Pancreas (tissue), 10 donors: ENCODE results near the gene SFXN3. TPM values are rescaled to one million over a fixed set of nuclear protein-coding genes. Genes with fewer than 3 reads are reported as not detected.
A peak's percentile ranks its signal among the peaks of the same experiment; 100 is the strongest.

Experiments
- ATAC-seq, 4 donors: fragments of 200-7000 bp; cut with Tn5 transposase; one replicate each; pipeline versions ENCODE4 v1.8.0 to v1.9.1; 2020; ENCODE audit warnings: mild to moderate bottlenecking in 4 of 4, moderate library complexity in 4 of 4
- DNase-seq, 6 donors: peaks; one replicate each; pipeline ENCODE4 v3.0.0-alpha.2; 2020
- FAIRE-seq: peaks from 2 replicates; lab custom pipeline; 2012; peaks lifted over from hg19 to GRCh38; lab: Jason Lieb, UNC
- H3K27ac ChIP-seq, 4 donors: fragments of 200-600 bp; sonication (generic); 1 replicate in 3 of 4; 2 replicates in 1 of 4; pipeline versions ENCODE4 v1.5.0 to v1.8.0; 2020
- H3K27me3 ChIP-seq, 4 donors: fragments of 200-600 bp; one replicate each; pipeline ENCODE4 v1.8.0; 2021
- H3K36me3 ChIP-seq, 3 donors: fragments of 200-600 bp; sonication (generic) in 1 of 3; one replicate each; pipeline versions ENCODE4 v1.5.0 to v1.8.0; 2020 to 2021
- H3K4me1 ChIP-seq, 3 donors: fragments of 200-600 bp; one replicate each; pipeline ENCODE4 v1.8.0; 2021
- H3K4me3 ChIP-seq, 4 donors: fragments of 200-600 bp; sonication (generic) in 2 of 4; one replicate each; pipeline versions ENCODE4 v1.5.0 to v1.8.0; 2020 to 2021
- H3K9me3 ChIP-seq, 4 donors: fragments of 200-600 bp; one replicate each; pipeline ENCODE4 v1.8.0; 2021
- CTCF ChIP-seq, 4 donors: fragments of 200-600 bp; sonication (generic) in 3 of 4; IDR thresholded peaks; one replicate each; pipeline versions ENCODE4 v1.5.0 to v1.8.0; 2021; ENCODE audit warnings: antibody characterized with exemption in 4 of 4
- WGBS, 2 donors: extraction: QIAGEN DNeasy Blood & Tissue Kit; methylation state at CpG; one replicate each; pipeline ENCODE4 v1.1.7; 2013; 5-methylcytosine and 5-hydroxymethylcytosine counted together
- intact Hi-C, 3 donors: fragments of 100-400 bp; cut with DNase I; formaldehyde crosslinking; loops; one replicate each; pipeline versions ENCODE4 v1.11.1 to v1.14.2; 2022
- polyA plus RNA-seq, 2 donors: library from polyadenylated mRNA; stranded (reverse); fragments of 200-250 nt; gene quantifications; one replicate each; pipeline ENCODE4 v1.2.3, GENCODE V29; 2013
- total RNA-seq, 6 donors: library from RNA; stranded (reverse); fragmentation: NEBNext Ultra II Directional in 4 of 6; extraction: Animal tissue kit (Norgen Biotek cat#: 25700) in 4 of 6; gene quantifications; one replicate each; pipeline versions ENCODE4 v1.2.1 to v1.2.4, GENCODE V29; 2021 to 2023
- donor health status: healthy with polysubstance abuse.
- donor health status: DM: no; HTN: no; CAD: no; lungs with moderate emphysema.
- donor health status: DM: no; HTN: no; CAD: no.
- donor health status: control.
- donor health status: control.
- donor health status: Bipolar disorder and iron deficiency.
- donor health status: DM: yes; HTN: yes; CAD: no.
- donor health status: DM: no; HTN: no; CAD: no.
- donor health status: DM: no; HTN: no; CAD: no.
- donor health status: DM: yes; HTN: yes; CAD: no.

The SFXN3 gene
- total and polyA plus RNA-seq, 8 donors = 8.2 to 33.5 (median 16.4) TPM

- Histone ChIP-seq H3K27ac (no peak overlapping the region), H3K36me3 (no peaks in the 10 kb centered on the region), H3K4me3 (no peak overlapping the region), H3K4me1 (peaks cover 2 to 3% (median 2%) of the 10 kb centered on the region in 3 donors), H3K9me3 (no peaks in the 10 kb centered on the region), H3K27me3 (peaks cover 0 to 9% (median 3%) of the 10 kb centered on the region in 4 donors)
- DNase-seq = no peak
- no peak for TF ChIP-seq CTCF (IDR thresholded peaks at IDR 0.05)
- 31 to 41% methylated on average over 16 of the region's 16 CpGs for WGBS, 2 donors
- intact Hi-C loops = no loop called here
- FAIRE-seq = no peak
- ATAC-seq = no peak
Observed at GRCh38 chr10:101047268-101047667, 16.2 kb downstream of the SFXN3 start.

- Histone ChIP-seq H3K27ac (no peak overlapping the region), H3K4me3 (no peak overlapping the region), H3K27me3 (peaks cover 0 to 9% (median 3%) of the 10 kb centered on the region in 4 donors), H3K4me1 (no peaks in the 10 kb centered on the region), H3K36me3 (no peaks in the 10 kb centered on the region), H3K9me3 (no peaks in the 10 kb centered on the region)
- TF ChIP-seq CTCF (IDR thresholded peaks at IDR 0.05) = no peak
- intact Hi-C loops = no loop called here
- DNase-seq = peak in 1 of 6 donors; percentile 78
- peak in 3 of 4 donors; percentile 9 to 19 (median 18) for ATAC-seq
- no peak for FAIRE-seq
- 14% methylated on average over 60 to 62 of the region's 62 CpGs for WGBS, 2 donors
Observed at GRCh38 chr10:101047961-101048892, 17.2 kb downstream of the SFXN3 start.

- H3K4me1 ChIP-seq = no peaks in the 10 kb centered on the region
- peak overlapping the region in 2 of 4 donors; percentile 35 to 44 for H3K4me3 ChIP-seq
- H3K36me3 ChIP-seq = no peaks in the 10 kb centered on the region
- TF ChIP-seq CTCF (IDR thresholded peaks at IDR 0.05) = peak; percentile 68 to 91 (median 81)
- DNase-seq = peak; percentile 61 to 95 (median 81)
- H3K27me3 ChIP-seq = peaks cover 0 to 9% (median 3%) of the 10 kb centered on the region in 4 donors
- intact Hi-C loops = no loop called here
- FAIRE-seq = no peak
- no peaks in the 10 kb centered on the region for H3K9me3 ChIP-seq
- H3K27ac ChIP-seq = no peak overlapping the region
- 5% methylated on average over 40 to 42 of the region's 42 CpGs for WGBS, 2 donors
- peak; percentile 94 to 98 (median 94) for ATAC-seq
Observed at GRCh38 chr10:101050208-101051069, 19.4 kb downstream of the SFXN3 start.

GRCh38 chr10:101052285-101052684, 21.3 kb downstream of the SFXN3 start:
- no peak for TF ChIP-seq CTCF (IDR thresholded peaks at IDR 0.05)
- Histone ChIP-seq H3K4me3 (no peak overlapping the region), H3K36me3 (no peaks in the 10 kb centered on the region), H3K27ac (no peak overlapping the region), H3K27me3 (peaks cover 0 to 9% (median 3%) of the 10 kb centered on the region in 4 donors), H3K9me3 (no peaks in the 10 kb centered on the region), H3K4me1 (no peaks in the 10 kb centered on the region)
- no peak for FAIRE-seq
- ATAC-seq = no peak
- no peak for DNase-seq
- intact Hi-C loops = no loop called here
- 91% methylated on average over 3 of the region's 3 CpGs for WGBS, 2 donors
